GM10248 (cell line): ENCODE measurements around the gene C1orf226.

Source experiments
- CTCF ChIA-PET: fragments of 300-600 bp; sonication (Branson Sonifier 250); formaldehyde crosslinking; extraction: SDS; loops from one replicate; lab custom pipeline; 2021; ENCODE audit warnings: antibody characterized with exemption; lab: Yijun Ruan, JAX
- POLR2A ChIA-PET: fragments of 350-650 bp; sonication (Branson Sonifier 250); formaldehyde crosslinking; extraction: SDS; loops from one replicate; lab custom pipeline; 2020; ENCODE audit warnings: antibody characterized with exemption; lab: Yijun Ruan, JAX
- DNase-seq: peaks from one replicate; pipeline ENCODE4 v3.0.0; 2012; ENCODE audit errors: extremely low spot score
- CTCF ChIP-seq: IDR thresholded peaks from 2 replicates; pipeline ENCODE4 v1.5.1; 2012; ENCODE audit warnings: mild to moderate bottlenecking, low read depth; ENCODE audit errors: extremely low read depth, missing control alignments, control extremely low read depth

Gene C1orf226

GRCh38 chr1:162388615-162389014 lies 7.1 kb downstream of the C1orf226 start:
- no peak for TF ChIP-seq CTCF
- POLR2A ChIA-PET = no interaction called here
- DNase-seq = no peak
- CTCF ChIA-PET = interaction anchor here (1.6 to 4.1 kb wide), 2 partner anchors 26 to 333 kb away, joined by 4 to 26 read pairs; no protein-coding TSS in a partner anchor

GRCh38 chr1:162389021-162389818 lies 7.7 kb downstream of the C1orf226 start:
- CTCF ChIA-PET = interaction anchor here (1.1 to 4.1 kb wide), 5 partner anchors 27 to 334 kb away, joined by 4 to 26 read pairs (median 5); no protein-coding TSS in a partner anchor
- POLR2A ChIA-PET = no interaction called here
- no peak for DNase-seq
- no peak for TF ChIP-seq CTCF

- DNase-seq = no peak
- CTCF ChIA-PET = interaction anchor here (1.1 to 4.2 kb wide), 7 partner anchors 8 to 335 kb away, joined by 4 to 28 read pairs (median 6); partner anchors contain the start of gene C1orf226
- TF ChIP-seq CTCF = no peak
- POLR2A ChIA-PET = no interaction called here
Observed at GRCh38 chr1:162389971-162390370, 8.4 kb downstream of the C1orf226 start.

- CTCF ChIA-PET = interaction anchor here (1.0 to 4.2 kb wide), 7 partner anchors 9 to 335 kb away, joined by 4 to 28 read pairs (median 6); partner anchors contain the start of gene C1orf226
- TF ChIP-seq CTCF = no peak
- POLR2A ChIA-PET = no interaction called here
- DNase-seq = no peak
Observed at GRCh38 chr1:162390396-162391185, 9.1 kb downstream of the C1orf226 start.

- DNase-seq = peak; percentile 51
- ChIA-PET CTCF (interaction anchor here (0.9 to 4.2 kb wide), 9 partner anchors 10 to 337 kb away, joined by 3 to 28 read pairs (median 6); partner anchors contain the start of gene C1orf226), POLR2A (no interaction called here)
- TF ChIP-seq CTCF = peak; percentile 80
Observed at GRCh38 chr1:162391790-162392563, 10.4 kb downstream of the C1orf226 start.
